DOHH2 (cell line): ENCODE measurements around the gene ELK4.

ENCODE experiments used
- H3F3A ChIP-seq: fragments of 200-600 bp; sonication (generic), shearing (Covaris generic); 2 replicates; pipeline ENCODE4 v1.6.0; 2016; ENCODE audit warnings: antibody characterized with exemption, mild to moderate bottlenecking; ENCODE audit not compliant: control insufficient read depth, insufficient read depth
- H3K27ac ChIP-seq: fragments of 200-600 bp; sonication (generic); 2 replicates; pipeline ENCODE4 v1.5.1; 2014; ENCODE audit warnings: low read depth, mild to moderate bottlenecking, low read length, moderate library complexity
- H3K27me3 ChIP-seq: fragments of 200-600 bp; sonication (generic); 2 replicates; pipeline ENCODE4 v1.6.1; 2014; ENCODE audit warnings: mild to moderate bottlenecking, low read length, mixed read lengths; ENCODE audit not compliant: control insufficient read depth
- H3K36me3 ChIP-seq: fragments of 200-600 bp; sonication (generic); 2 replicates; pipeline ENCODE4 v1.6.1; 2014; ENCODE audit warnings: mild to moderate bottlenecking, low read length, moderate library complexity, mixed read lengths; ENCODE audit not compliant: control insufficient read depth
- H3K4me1 ChIP-seq: fragments of 200-600 bp; sonication (generic); 2 replicates; pipeline ENCODE4 v1.6.1; 2014; ENCODE audit warnings: mild to moderate bottlenecking, low read length, mixed read lengths; ENCODE audit not compliant: control insufficient read depth
- H3K4me2 ChIP-seq: fragments of 200-600 bp; sonication (generic); 2 replicates; pipeline ENCODE4 v1.6.0; 2014; ENCODE audit warnings: mild to moderate bottlenecking, low read length, moderate library complexity
- H3K4me3 ChIP-seq: fragments of 200-600 bp; sonication (generic); 2 replicates; pipeline ENCODE4 v1.5.1; 2014; ENCODE audit warnings: mild to moderate bottlenecking, low read length, mixed read lengths
- H3K79me2 ChIP-seq: fragments of 200-600 bp; sonication (generic); 2 replicates; pipeline ENCODE4 v1.6.1; 2014; ENCODE audit warnings: mild to moderate bottlenecking, low read length, mixed read lengths; ENCODE audit not compliant: control insufficient read depth
- H3K9me2 ChIP-seq: fragments of 200-600 bp; sonication (generic); replicated peaks from 2 replicates; pipeline ENCODE4 v1.6.1; 2014; ENCODE audit warnings: mild to moderate bottlenecking, low read length, mixed read lengths; ENCODE audit not compliant: control insufficient read depth
- H3K9me3 ChIP-seq: fragments of 200-600 bp; sonication (generic); 2 replicates; pipeline ENCODE4 v1.6.1; 2014; ENCODE audit warnings: antibody characterized with exemption, low read length, mixed read lengths; ENCODE audit not compliant: control insufficient read depth, insufficient read depth
- H4K20me1 ChIP-seq: fragments of 200-600 bp; sonication (generic); 2 replicates; pipeline ENCODE4 v1.6.0; 2014; ENCODE audit warnings: low read depth, mild to moderate bottlenecking, antibody characterized with exemption, low read length, moderate library complexity; ENCODE audit not compliant: control insufficient read depth, insufficient read depth
- CTCF ChIP-seq: fragments of 200-600 bp; sonication (generic); IDR thresholded peaks from one replicate; pipeline ENCODE4 v1.5.1; 2014; ENCODE audit warnings: antibody characterized with exemption, mild to moderate bottlenecking, low read depth, low read length; ENCODE audit not compliant: poor library complexity, severe bottlenecking
- EZH2phosphoT487 ChIP-seq: fragments of 200-600 bp; sonication (generic); IDR thresholded peaks from 2 replicates; pipeline ENCODE4 v1.6.1; 2017; ENCODE audit warnings: borderline replicate concordance, mild to moderate bottlenecking, antibody characterized with exemption, low read length, moderate library complexity, mixed read lengths

The ELK4 gene

GRCh38 chr1:205565799-205566198, 66.0 kb downstream of the ELK4 start:
- no peaks in the 10 kb centered on the region for H3K9me2 ChIP-seq
- H3K4me2 ChIP-seq: no peak overlapping the region
- H3K4me3 ChIP-seq: no peak overlapping the region
- no peak overlapping the region for H3K27ac ChIP-seq
- no peaks in the 10 kb centered on the region for H4K20me1 ChIP-seq
- TF ChIP-seq CTCF (no peak), EZH2phosphoT487 (no peak)
- H3K27me3 ChIP-seq: peaks cover 43% of the 10 kb centered on the region
- H3K9me3 ChIP-seq: peaks cover 4% of the 10 kb centered on the region; the same call in 1 of the 2 replicates
- H3K79me2 ChIP-seq: no peaks in the 10 kb centered on the region
- H3K36me3 ChIP-seq: no peaks in the 10 kb centered on the region
- no peaks in the 10 kb centered on the region for H3F3A ChIP-seq
- no peaks in the 10 kb centered on the region for H3K4me1 ChIP-seq

- no peaks in the 10 kb centered on the region for H4K20me1 ChIP-seq
- H3K79me2 ChIP-seq: no peaks in the 10 kb centered on the region
- peaks cover 28% of the 10 kb centered on the region for H3K27me3 ChIP-seq
- H3K4me2 ChIP-seq: no peak overlapping the region
- no peaks in the 10 kb centered on the region for H3K9me2 ChIP-seq
- peaks cover 4% of the 10 kb centered on the region; the same call in 1 of the 2 replicates for H3K9me3 ChIP-seq
- H3K36me3 ChIP-seq: no peaks in the 10 kb centered on the region
- H3K4me1 ChIP-seq: no peaks in the 10 kb centered on the region
- H3F3A ChIP-seq: no peaks in the 10 kb centered on the region
- H3K27ac ChIP-seq: no peak overlapping the region
- TF ChIP-seq CTCF: no peak
- no peak for TF ChIP-seq EZH2phosphoT487
- H3K4me3 ChIP-seq: no peak overlapping the region
These were observed 67.8 kb downstream of the ELK4 start for GRCh38 chr1:205563927-205564441.

GRCh38 chr1:205561501-205562203, 70.2 kb downstream of the ELK4 start:
- H3K79me2 ChIP-seq: no peaks in the 10 kb centered on the region
- H3F3A ChIP-seq: no peaks in the 10 kb centered on the region
- H3K4me1 ChIP-seq: no peaks in the 10 kb centered on the region
- TF ChIP-seq EZH2phosphoT487 (no peak), CTCF (no peak)
- H3K4me3 ChIP-seq: no peak overlapping the region
- H3K27me3 ChIP-seq: peaks cover 17% of the 10 kb centered on the region
- H3K4me2 ChIP-seq: no peak overlapping the region
- no peaks in the 10 kb centered on the region for H3K9me2 ChIP-seq
- H4K20me1 ChIP-seq: no peaks in the 10 kb centered on the region
- no peak overlapping the region for H3K27ac ChIP-seq
- H3K36me3 ChIP-seq: no peaks in the 10 kb centered on the region
- H3K9me3 ChIP-seq: peaks cover 4% of the 10 kb centered on the region; the same call in 1 of the 2 replicates
